Measurements from ENCODE around the gene OR2W3.
"Not testable (repeated sequence)": the region's sequence is repeated elsewhere in the genome, so short reads cannot be mapped to it uniquely, and the experiment has no call there.

- TF ChIP-seq CTCF (IDR thresholded peaks at IDR 0.05), result peak; percentile 35 to 53 (median 46)
- TF ChIP-seq POLR2A (IDR thresholded peaks at IDR 0.05), result not testable (repeated sequence)
Observed at GRCh38 chr1:247936965-247937734, 41.8 kb downstream of the OR2W3 start.
